Trophoblast cell (in vitro differentiated cells and primary cell): ENCODE data around the gene MSI1.

Experiments used
- DNase-seq, 2 donors: peaks; one replicate each; pipeline ENCODE4 v3.0.0-alpha.2; 2016
- H2AFZ ChIP-seq: 2 replicates; pipeline ENCODE4 v1.6.1; 2013; ENCODE audit warnings: low read length, moderate library complexity, mild to moderate bottlenecking; ENCODE audit not compliant: insufficient read depth, poor library complexity
- H2AK5ac ChIP-seq: 2 replicates; pipeline ENCODE4 v1.6.1; 2013; ENCODE audit warnings: mild to moderate bottlenecking, low read length
- H2BK120ac ChIP-seq: 2 replicates; pipeline ENCODE4 v1.6.1; 2013; ENCODE audit warnings: low read length, mild to moderate bottlenecking, moderate library complexity; ENCODE audit not compliant: insufficient read depth, poor library complexity
- H2BK12ac ChIP-seq: 2 replicates; pipeline ENCODE4 v1.6.1; 2013; ENCODE audit warnings: mild to moderate bottlenecking, low read length, moderate library complexity
- H2BK5ac ChIP-seq: 2 replicates; pipeline ENCODE4 v1.6.1; 2013; ENCODE audit warnings: low read length, low read depth, moderate library complexity, mild to moderate bottlenecking; ENCODE audit not compliant: poor library complexity
- H3K14ac ChIP-seq: 2 replicates; pipeline ENCODE4 v1.6.1; 2013; ENCODE audit warnings: mild to moderate bottlenecking, low read length
- H3K18ac ChIP-seq: 2 replicates; pipeline ENCODE4 v1.6.1; 2013; ENCODE audit warnings: mild to moderate bottlenecking, low read length
- H3K23ac ChIP-seq: 2 replicates; pipeline ENCODE4 v1.6.1; 2013; ENCODE audit warnings: low read length
- H3K27ac ChIP-seq: 2 replicates; pipeline ENCODE4 v1.5.1; 2013; ENCODE audit warnings: low read depth, mild to moderate bottlenecking, inconsistent platforms, low read length, moderate library complexity
- H3K27me3 ChIP-seq: 2 replicates; pipeline ENCODE4 v1.6.1; 2013; ENCODE audit warnings: inconsistent platforms, mild to moderate bottlenecking, low read length, moderate library complexity; ENCODE audit not compliant: insufficient read depth
- H3K36me3 ChIP-seq, 2 experiments: 1 replicate in 1 of 2; 2 replicates in 1 of 2; pipeline ENCODE4 v1.6.1; 2013; ENCODE audit warnings: low read length in 2 of 2, mild to moderate bottlenecking in 2 of 2, moderate library complexity in 1 of 2; ENCODE audit not compliant: insufficient read depth in 2 of 2, control insufficient read depth in 1 of 2
- H3K4ac ChIP-seq: 2 replicates; pipeline ENCODE4 v1.6.1; 2013; ENCODE audit warnings: low read depth, mild to moderate bottlenecking, low read length, moderate library complexity
- H3K4me1 ChIP-seq, 2 experiments: 1 replicate in 1 of 2; 2 replicates in 1 of 2; pipeline ENCODE4 v1.6.1; 2013; ENCODE audit warnings: low read length in 2 of 2, mild to moderate bottlenecking in 2 of 2, moderate library complexity in 1 of 2; ENCODE audit not compliant: insufficient read depth in 2 of 2, control insufficient read depth in 1 of 2
- H3K4me2 ChIP-seq: 2 replicates; pipeline ENCODE4 v1.6.1; 2013; ENCODE audit warnings: inconsistent platforms, mild to moderate bottlenecking, low read length, moderate library complexity
- H3K4me3 ChIP-seq: 2 replicates; pipeline ENCODE4 v1.5.1; 2013; ENCODE audit warnings: mild to moderate bottlenecking, low read depth, low read length, inconsistent platforms
- H3K79me1 ChIP-seq: one replicate; pipeline ENCODE4 v1.6.1; 2013; ENCODE audit warnings: low read length
- H3K79me2 ChIP-seq: 2 replicates; pipeline ENCODE4 v1.6.1; 2013; ENCODE audit warnings: low read length, mild to moderate bottlenecking; ENCODE audit not compliant: control insufficient read depth, insufficient read depth, poor library complexity
- H3K9ac ChIP-seq: 2 replicates; pipeline ENCODE4 v1.6.1; 2013; ENCODE audit warnings: mild to moderate bottlenecking, low read length
- H3K9me3 ChIP-seq: 2 replicates; pipeline ENCODE4 v1.6.1; 2013; ENCODE audit warnings: low read depth, mild to moderate bottlenecking, control low read depth, inconsistent platforms, low read length; ENCODE audit not compliant: insufficient read depth
- H4K12ac ChIP-seq: 2 replicates; pipeline ENCODE4 v1.6.1; 2013; ENCODE audit warnings: low read depth, mild to moderate bottlenecking, low read length, moderate library complexity
- H4K8ac ChIP-seq: 2 replicates; pipeline ENCODE4 v1.6.1; 2013; ENCODE audit warnings: low read depth, mild to moderate bottlenecking, low read length, moderate library complexity
- H4K91ac ChIP-seq: one replicate; pipeline ENCODE4 v1.6.1; 2013; ENCODE audit warnings: low read depth, mild to moderate bottlenecking, low read length, moderate library complexity
- WGBS: extraction: QIAGEN DNeasy Blood & Tissue Kit; methylation state at CpG from one replicate; pipeline ENCODE4 v1.1.7; 2013; ENCODE audit warnings: missing lambda C conversion rate; ENCODE audit not compliant: insufficient read length, insufficient coverage; ENCODE audit errors: extremely low coverage; 5-methylcytosine and 5-hydroxymethylcytosine counted together

Gene MSI1

GRCh38 chr12:120362516-120363273 is 6.3 kb downstream of the MSI1 start:
- Histone ChIP-seq H2BK5ac (no peak overlapping the region), H3K9ac (no peak overlapping the region), H3K4me3 (no peak overlapping the region), H2BK12ac (peak overlapping the region; percentile 62), H3K18ac (peak overlapping the region; percentile 98), H4K8ac (peak overlapping the region; percentile 85), H3K4me2 (no peak overlapping the region), H2BK120ac (peak overlapping the region; percentile 86), H3K23ac (no peak overlapping the region), H2AK5ac (peak overlapping the region; percentile 93), H3K4ac (peak overlapping the region; percentile 47), H3K9me3 (no peaks in the 10 kb centered on the region), H4K91ac (peak overlapping the region; percentile 93), H3K14ac (peak overlapping the region; percentile 89), H3K79me2 (peaks cover 5% of the 10 kb centered on the region), H3K79me1 (peaks cover 19% of the 10 kb centered on the region), H3K27ac (no peak overlapping the region), H3K4me1 (peaks cover 30 to 37% of the 10 kb centered on the region in 2 experiments), H3K27me3 (no peaks in the 10 kb centered on the region), H4K12ac (peak overlapping the region; percentile 90), H3K36me3 (peaks cover 12 to 22% of the 10 kb centered on the region in 2 experiments), H2AFZ (no peak overlapping the region)
- WGBS, result no CpG with 5 or more reads among the region's 14 CpGs
- no peak for DNase-seq

GRCh38 chr12:120361506-120362208 is 7.3 kb downstream of the MSI1 start:
- Histone ChIP-seq H3K79me1 (peaks cover 19% of the 10 kb centered on the region), H3K18ac (peak overlapping the region; percentile 98), H3K9ac (no peak overlapping the region), H3K23ac (no peak overlapping the region), H4K8ac (peak overlapping the region; percentile 85), H2BK120ac (peak overlapping the region; percentile 86), H3K4me3 (peak overlapping the region; percentile 37), H3K9me3 (no peaks in the 10 kb centered on the region), H3K27ac (peak overlapping the region; percentile 70), H3K14ac (peak overlapping the region; percentile 89), H3K4me1 (peaks cover 30 to 35% of the 10 kb centered on the region in 2 experiments), H2BK5ac (peak overlapping the region; percentile 53), H2AK5ac (peak overlapping the region; percentile 93), H3K79me2 (peaks cover 5% of the 10 kb centered on the region), H2AFZ (peak overlapping the region; percentile 86), H3K36me3 (peaks cover 16 to 24% of the 10 kb centered on the region in 2 experiments), H4K12ac (peak overlapping the region; percentile 90), H3K4ac (peak overlapping the region; percentile 47), H2BK12ac (peak overlapping the region; percentile 85), H4K91ac (peak overlapping the region; percentile 93), H3K27me3 (no peaks in the 10 kb centered on the region), H3K4me2 (peak overlapping the region; percentile 75)
- WGBS, result no CpG with 5 or more reads among the region's 56 CpGs
- peak; percentile 57 to 75 for DNase-seq

GRCh38 chr12:120359128-120359527 is 9.8 kb downstream of the MSI1 start:
- Histone ChIP-seq H3K4me3 (no peak overlapping the region), H2BK120ac (peak overlapping the region; percentile 37), H2AK5ac (peak overlapping the region; percentile 51), H3K18ac (peak overlapping the region; percentile 10), H4K91ac (peak overlapping the region; percentile 37), H3K23ac (no peak overlapping the region), H3K27ac (peak overlapping the region; percentile 31), H2BK5ac (peak overlapping the region; percentile 42), H2AFZ (no peak overlapping the region), H4K12ac (no peak overlapping the region), H3K14ac (peak overlapping the region; percentile 47), H3K79me1 (peaks cover 19% of the 10 kb centered on the region), H3K9me3 (no peaks in the 10 kb centered on the region), H3K9ac (no peak overlapping the region), H3K79me2 (peaks cover 5% of the 10 kb centered on the region), H3K4ac (no peak overlapping the region), H3K4me2 (no peak overlapping the region), H4K8ac (peak overlapping the region; percentile 25), H3K4me1 (peaks cover 30 to 33% of the 10 kb centered on the region in 2 experiments), H3K36me3 (peaks cover 19 to 24% of the 10 kb centered on the region in 2 experiments), H3K27me3 (no peaks in the 10 kb centered on the region), H2BK12ac (peak overlapping the region; percentile 5)
- no peak for DNase-seq
- WGBS, result no CpG with 5 or more reads among the region's 1 CpG

GRCh38 chr12:120358412-120359100 is 10.4 kb downstream of the MSI1 start:
- H4K91ac ChIP-seq, result peak overlapping the region; percentile 37

More at GRCh38 chr12:120358412-120359100, 10.4 kb downstream of the MSI1 start:
- H3K27ac ChIP-seq, result peak overlapping the region; percentile 31
- H3K4me2 ChIP-seq, result peak overlapping the region; percentile 8
- WGBS, result no CpG with 5 or more reads among the region's 19 CpGs
- H3K79me2 ChIP-seq, result peaks cover 5% of the 10 kb centered on the region
- no peak overlapping the region for H3K4ac ChIP-seq
- H4K12ac ChIP-seq, result no peak overlapping the region
- H3K14ac ChIP-seq, result peak overlapping the region; percentile 47
- H2AK5ac ChIP-seq, result peak overlapping the region; percentile 51
- no peak overlapping the region for H3K9ac ChIP-seq
- H2AFZ ChIP-seq, result peak overlapping the region; percentile 17
- H3K36me3 ChIP-seq, result peaks cover 19 to 24% of the 10 kb centered on the region in 2 experiments
- H2BK12ac ChIP-seq, result peak overlapping the region; percentile 5
- H3K23ac ChIP-seq, result no peak overlapping the region
- DNase-seq, result peak; percentile 51 to 53
- no peak overlapping the region for H3K4me3 ChIP-seq
- H3K79me1 ChIP-seq, result peaks cover 19% of the 10 kb centered on the region
- peak overlapping the region; percentile 10 for H3K18ac ChIP-seq
- H3K9me3 ChIP-seq, result no peaks in the 10 kb centered on the region
- peaks cover 30 to 33% of the 10 kb centered on the region in 2 experiments for H3K4me1 ChIP-seq
- peak overlapping the region; percentile 42 for H2BK5ac ChIP-seq
- H4K8ac ChIP-seq, result peak overlapping the region; percentile 25
- peak overlapping the region; percentile 37 for H2BK120ac ChIP-seq
- H3K27me3 ChIP-seq, result no peaks in the 10 kb centered on the region
